Subcutaneous adipose tissue (tissue), 4 donors: ENCODE measurements around the gene RBPMS2. TPM values are rescaled to one million over a fixed set of nuclear protein-coding genes. Genes with fewer than 3 reads are reported as not detected.

Experiments used
- CTCF ChIP-seq: fragments of 450-650 bp; IDR thresholded peaks from one replicate; pipeline ENCODE4 v1.5.1; 2016; ENCODE audit warnings: low read depth, mild to moderate bottlenecking, control low read depth, antibody characterized with exemption, moderate library complexity
- total RNA-seq, 4 donors: library from RNA; depleted of rRNA; stranded (reverse); fragments of >200 nt; gene quantifications; one replicate each; pipeline ENCODE4 v1.1.0, GENCODE V29; 2016

RBPMS2 gene
- 1 to 10 TPM in 3 of 4 donors, under 1 TPM in 1; 0.98 to 6.4 (median 1.6) TPM for total RNA-seq

GRCh38 chr15:64775551-64776401 is at the start of gene RBPMS2:
Gene RBPMS2, minus strand, starts transcription at chr15:64775589. Its CDS starts 270 bp downstream, at chr15:64775319.
- no peak for TF ChIP-seq CTCF

- TF ChIP-seq CTCF, result no peak
Measured at GRCh38 chr15:64824929-64825430, 49.6 kb upstream of the RBPMS2 start.

- no peak for TF ChIP-seq CTCF
Measured at GRCh38 chr15:64816452-64816851, 41.1 kb upstream of the RBPMS2 start.

- TF ChIP-seq CTCF, result no peak
Measured at GRCh38 chr15:64813075-64813474, 37.7 kb upstream of the RBPMS2 start.

- no peak for TF ChIP-seq CTCF
Measured at GRCh38 chr15:64810497-64811326, 35.3 kb upstream of the RBPMS2 start.

GRCh38 chr15:64809649-64810496 is 34.5 kb upstream of the RBPMS2 start:
- TF ChIP-seq CTCF, result no peak
